NB4 (cell line): Measurements from ENCODE around the gene KRT8.

Experiments used
- MAX ChIP-seq: IDR thresholded peaks from 2 replicates; pipeline ENCODE4 v1.6.1; 2011; ENCODE audit warnings: low read depth, low read length
- POLR2A ChIP-seq: IDR thresholded peaks from 2 replicates; pipeline ENCODE4 v1.6.1; 2011; ENCODE audit warnings: mild to moderate bottlenecking; ENCODE audit not compliant: insufficient read length; ENCODE audit errors: extremely low read depth
- TF ChIP-seq, protein P1 (sequence below): IDR thresholded peaks from one replicate; pipeline ENCODE4 v1.5.1; 2012; ENCODE audit warnings: low read depth, low read length

GRCh38 chr12:52914576-52915121 is 9.8 kb upstream of the KRT8 start:
- no peak for TF ChIP-seq POLR2A
- TF ChIP-seq, protein P1, sequence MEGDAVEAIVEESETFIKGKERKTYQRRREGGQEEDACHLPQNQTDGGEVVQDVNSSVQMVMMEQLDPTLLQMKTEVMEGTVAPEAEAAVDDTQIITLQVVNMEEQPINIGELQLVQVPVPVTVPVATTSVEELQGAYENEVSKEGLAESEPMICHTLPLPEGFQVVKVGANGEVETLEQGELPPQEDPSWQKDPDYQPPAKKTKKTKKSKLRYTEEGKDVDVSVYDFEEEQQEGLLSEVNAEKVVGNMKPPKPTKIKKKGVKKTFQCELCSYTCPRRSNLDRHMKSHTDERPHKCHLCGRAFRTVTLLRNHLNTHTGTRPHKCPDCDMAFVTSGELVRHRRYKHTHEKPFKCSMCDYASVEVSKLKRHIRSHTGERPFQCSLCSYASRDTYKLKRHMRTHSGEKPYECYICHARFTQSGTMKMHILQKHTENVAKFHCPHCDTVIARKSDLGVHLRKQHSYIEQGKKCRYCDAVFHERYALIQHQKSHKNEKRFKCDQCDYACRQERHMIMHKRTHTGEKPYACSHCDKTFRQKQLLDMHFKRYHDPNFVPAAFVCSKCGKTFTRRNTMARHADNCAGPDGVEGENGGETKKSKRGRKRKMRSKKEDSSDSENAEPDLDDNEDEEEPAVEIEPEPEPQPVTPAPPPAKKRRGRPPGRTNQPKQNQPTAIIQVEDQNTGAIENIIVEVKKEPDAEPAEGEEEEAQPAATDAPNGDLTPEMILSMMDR, result no peak
- no peak for TF ChIP-seq MAX
